HG02973 (cell line): ENCODE data around the gene FBN3.
"Not testable (repeated sequence)": the region's sequence is repeated elsewhere in the genome, so short reads cannot be mapped to it uniquely, and the experiment has no call there.

ENCODE experiments used
- ATAC-seq: cut with Tn5 transposase; IDR thresholded peaks from one replicate; pipeline ENCODE4 v1.9.1; 2021; ENCODE audit warnings: moderate library complexity; ENCODE audit not compliant: unreplicated experiment

The FBN3 gene

GRCh38 chr19:8024256-8024655 is 125.1 kb downstream of the FBN3 start:
- not testable (repeated sequence) for ATAC-seq

- no peak for ATAC-seq
Measured at GRCh38 chr19:8023371-8023770, 126.0 kb downstream of the FBN3 start.

GRCh38 chr19:8022275-8022674 is 127.1 kb downstream of the FBN3 start:
- ATAC-seq: no peak

GRCh38 chr19:8021374-8021773 is 128.0 kb downstream of the FBN3 start:
- ATAC-seq: no peak

- no peak for ATAC-seq
Measured at GRCh38 chr19:8020681-8021080, 128.7 kb downstream of the FBN3 start.

GRCh38 chr19:8017808-8018207 is 131.6 kb downstream of the FBN3 start:
- ATAC-seq: no peak
